Activated B cell treated with CpG ODN at 0.5 μM for 24 hours (primary cell): ENCODE measurements around the gene HSPA14. TPM values are rescaled to one million over a fixed set of nuclear protein-coding genes. Genes with fewer than 3 reads are reported as not detected.
A peak's percentile ranks its signal among the peaks of the same experiment; 100 is the strongest.

ENCODE experiments used
- ATAC-seq: fragments of 200-7000 bp; cut with Tn5 transposase; one replicate; pipeline ENCODE4 v1.10.0; 2021; ENCODE audit warnings: low read depth, mild to moderate bottlenecking, moderate library complexity
- CTCF ChIA-PET: fragments of 350-600 bp; sonication (Branson Sonifier 250); formaldehyde crosslinking; loops from one replicate; lab custom pipeline; 2021; ENCODE audit warnings: antibody characterized with exemption; lab: Charles Lee
- POLR2A ChIA-PET: fragments of 350-600 bp; sonication (Branson Sonifier 250); formaldehyde crosslinking; loops from one replicate; lab custom pipeline; 2021; ENCODE audit warnings: antibody characterized with exemption; lab: Charles Lee
- DNase-seq: peaks from one replicate; pipeline ENCODE4 v3.0.0; 2022
- H3K27ac Mint-ChIP-seq: one replicate; pipeline ENCODE4 v1.8.0; 2020; ENCODE audit warnings: mixed read lengths
- H3K27me3 Mint-ChIP-seq: one replicate; pipeline ENCODE4 v1.8.0; 2021; ENCODE audit warnings: mixed read lengths
- H3K36me3 Mint-ChIP-seq: one replicate; pipeline ENCODE4 v1.8.0; 2021; ENCODE audit warnings: low read depth, mixed read lengths
- H3K4me1 Mint-ChIP-seq: one replicate; pipeline ENCODE4 v1.8.0; 2021; ENCODE audit warnings: mixed read lengths
- H3K4me3 Mint-ChIP-seq: one replicate; pipeline ENCODE4 v1.8.0; 2020; ENCODE audit warnings: mild to moderate bottlenecking, mixed read lengths
- H3K9me3 Mint-ChIP-seq: one replicate; pipeline ENCODE4 v1.8.0; 2020; ENCODE audit warnings: mixed read lengths
- intact Hi-C: fragments of 100-400 bp; cut with micrococcal nuclease; formaldehyde crosslinking; loops from one replicate; pipeline ENCODE4 v1.15.1; 2024
- total RNA-seq: library from RNA; stranded (reverse); gene quantifications from 2 replicates; pipeline ENCODE4 v1.2.3, GENCODE V29; 2022
- TF ChIP-seq, protein P1 (sequence below): fragments of 200-600 bp; IDR thresholded peaks from one replicate; pipeline ENCODE4 v1.8.0; 2022; ENCODE audit warnings: antibody characterized with exemption, mild to moderate bottlenecking

HSPA14 gene
- total RNA-seq, 1 donor from 2014 or later = 20.4 TPM

DNA sequence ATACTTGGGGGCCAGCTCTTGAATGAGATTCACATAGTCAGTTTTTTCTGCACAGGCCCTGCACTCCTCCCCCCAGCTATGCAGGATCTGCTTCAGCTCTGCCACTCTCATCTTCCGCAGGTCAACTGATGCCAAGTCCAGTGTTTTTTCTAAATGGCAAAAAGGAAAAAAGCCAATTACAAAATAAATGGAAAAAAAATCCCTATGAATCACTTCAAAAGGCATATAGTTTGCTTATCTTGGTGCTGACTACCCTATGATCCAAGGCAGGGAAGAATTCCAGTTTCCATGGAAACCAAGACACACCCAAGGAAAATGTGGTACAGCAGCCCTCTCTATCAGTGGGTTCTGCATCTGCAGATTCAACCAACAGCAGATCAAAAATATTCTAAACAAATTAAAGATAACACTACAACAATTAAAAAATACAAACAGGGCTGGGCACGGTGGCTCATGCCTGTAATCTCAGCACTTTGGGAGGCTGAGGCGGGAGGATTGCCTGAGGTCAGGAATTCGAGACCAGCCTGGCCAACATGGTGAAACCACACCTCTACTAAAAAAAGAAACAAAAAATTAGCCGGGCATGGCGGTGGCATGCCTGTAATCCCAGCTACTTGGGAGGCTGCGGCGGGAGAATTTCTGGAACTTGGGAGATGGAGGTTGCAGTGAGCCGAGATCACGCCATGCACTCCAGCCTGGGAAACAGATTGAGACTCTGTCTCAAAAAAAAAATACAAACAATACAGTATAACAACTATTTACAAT, 17.9 kb upstream of the HSPA14 start:
- TF ChIP-seq, protein P1, sequence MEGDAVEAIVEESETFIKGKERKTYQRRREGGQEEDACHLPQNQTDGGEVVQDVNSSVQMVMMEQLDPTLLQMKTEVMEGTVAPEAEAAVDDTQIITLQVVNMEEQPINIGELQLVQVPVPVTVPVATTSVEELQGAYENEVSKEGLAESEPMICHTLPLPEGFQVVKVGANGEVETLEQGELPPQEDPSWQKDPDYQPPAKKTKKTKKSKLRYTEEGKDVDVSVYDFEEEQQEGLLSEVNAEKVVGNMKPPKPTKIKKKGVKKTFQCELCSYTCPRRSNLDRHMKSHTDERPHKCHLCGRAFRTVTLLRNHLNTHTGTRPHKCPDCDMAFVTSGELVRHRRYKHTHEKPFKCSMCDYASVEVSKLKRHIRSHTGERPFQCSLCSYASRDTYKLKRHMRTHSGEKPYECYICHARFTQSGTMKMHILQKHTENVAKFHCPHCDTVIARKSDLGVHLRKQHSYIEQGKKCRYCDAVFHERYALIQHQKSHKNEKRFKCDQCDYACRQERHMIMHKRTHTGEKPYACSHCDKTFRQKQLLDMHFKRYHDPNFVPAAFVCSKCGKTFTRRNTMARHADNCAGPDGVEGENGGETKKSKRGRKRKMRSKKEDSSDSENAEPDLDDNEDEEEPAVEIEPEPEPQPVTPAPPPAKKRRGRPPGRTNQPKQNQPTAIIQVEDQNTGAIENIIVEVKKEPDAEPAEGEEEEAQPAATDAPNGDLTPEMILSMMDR = no peak
- H3K4me3 Mint-ChIP-seq = no peak overlapping the region
- intact Hi-C loops = loop anchor here (5.0 kb wide), 1 partner anchor 233 kb away; no protein-coding TSS in a partner anchor
- ChIA-PET POLR2A (no interaction called here), CTCF (interaction anchor here (0.6 to 1.4 kb wide), 4 partner anchors 10 to 283 kb away, joined by 3 to 4 read pairs (median 3); no protein-coding TSS in a partner anchor)
- no peaks in the 10 kb centered on the region for H3K27me3 Mint-ChIP-seq
- ATAC-seq (no peak), DNase-seq (no peak)
- H3K36me3 Mint-ChIP-seq = no peaks in the 10 kb centered on the region
- H3K9me3 Mint-ChIP-seq = no peaks in the 10 kb centered on the region
- peak overlapping the region; percentile 46 for H3K27ac Mint-ChIP-seq
- H3K4me1 Mint-ChIP-seq = peaks cover 13% of the 10 kb centered on the region

DNA sequence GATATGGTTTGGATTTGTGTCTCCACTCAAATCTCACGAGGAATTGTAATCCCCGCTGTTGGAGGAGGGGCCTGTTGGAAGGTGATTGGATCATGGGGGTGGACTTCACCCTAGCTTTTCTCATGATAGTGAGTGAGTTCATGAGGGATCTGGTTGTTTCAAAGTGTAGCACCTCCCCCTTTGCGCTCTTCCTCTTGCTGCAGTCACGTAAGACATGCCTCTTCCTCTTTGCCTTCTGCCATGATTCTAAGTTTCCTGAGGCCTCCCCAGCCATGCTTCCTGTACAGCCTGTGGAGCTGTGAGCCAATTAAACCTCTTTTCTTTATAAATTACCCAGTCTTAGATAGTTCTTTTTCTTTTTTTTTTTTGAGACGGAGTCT, 17.3 kb upstream of the HSPA14 start:
- ChIA-PET CTCF (no interaction called here), POLR2A (no interaction called here)
- ATAC-seq (no peak), DNase-seq (no peak)
- H3K4me1 Mint-ChIP-seq = peaks cover 15% of the 10 kb centered on the region
- H3K4me3 Mint-ChIP-seq = no peak overlapping the region
- H3K9me3 Mint-ChIP-seq = no peaks in the 10 kb centered on the region
- TF ChIP-seq, protein P1 = no peak
- intact Hi-C loops = loop anchor here (5.0 kb wide), 1 partner anchor 233 kb away; no protein-coding TSS in a partner anchor
- H3K27me3 Mint-ChIP-seq = no peaks in the 10 kb centered on the region
- H3K36me3 Mint-ChIP-seq = no peaks in the 10 kb centered on the region
- no peak overlapping the region for H3K27ac Mint-ChIP-seq

DNA sequence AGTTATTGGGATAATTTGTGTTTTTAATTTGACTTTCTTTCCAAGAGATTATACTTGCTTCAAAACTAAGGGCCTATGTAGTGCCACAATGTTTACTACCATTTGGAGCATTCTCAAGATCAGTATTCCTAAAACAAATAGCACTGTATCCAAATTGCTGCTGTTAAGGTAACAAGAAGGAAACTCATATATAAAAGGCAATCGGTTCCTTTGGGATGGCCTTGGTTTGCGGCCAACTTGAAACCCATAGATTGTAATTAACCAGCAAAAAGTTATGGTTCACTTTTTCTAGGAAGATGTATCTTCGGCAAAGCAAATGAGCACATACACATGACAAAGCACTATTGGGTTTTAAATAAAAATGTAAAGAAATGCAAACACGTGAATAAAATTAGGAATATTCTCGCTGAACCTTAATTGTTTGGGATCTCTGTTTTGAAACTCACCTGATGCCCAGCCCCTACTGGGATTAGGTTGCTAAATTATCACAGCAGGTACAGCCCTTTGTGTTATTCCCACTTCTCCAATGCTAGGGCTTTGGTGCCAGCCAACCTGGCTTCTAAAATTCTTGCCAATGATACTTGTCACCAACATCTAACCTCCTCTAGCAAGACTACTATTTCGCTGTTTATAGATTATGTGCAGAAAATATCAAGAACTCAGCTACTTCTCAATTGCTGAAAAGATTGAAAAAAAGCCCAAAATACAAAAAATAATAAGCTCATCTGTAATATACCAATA, 16.3 kb upstream of the HSPA14 start:
- ChIA-PET CTCF (interaction anchor here (1.0 to 3.4 kb wide), 18 partner anchors 15 to 625 kb away, joined by 3 to 34 read pairs (median 8); partner anchors contain the start of genes CDNF, HSPA14 and MSANTD7), POLR2A (interaction anchor here (0.6 to 3.4 kb wide), 2 partner anchors 61 to 224 kb away, joined by 4 to 14 read pairs; no protein-coding TSS in a partner anchor)
- H3K36me3 Mint-ChIP-seq = no peaks in the 10 kb centered on the region
- TF ChIP-seq, protein P1 = no peak
- no peak for DNase-seq
- intact Hi-C loops = loop anchor here (2.0 to 5.0 kb wide), 3 partner anchors 85 to 625 kb away; no protein-coding TSS in a partner anchor
- peaks cover 24% of the 10 kb centered on the region for H3K4me1 Mint-ChIP-seq
- no peak for ATAC-seq
- H3K27ac Mint-ChIP-seq = no peak overlapping the region
- H3K4me3 Mint-ChIP-seq = no peak overlapping the region
- H3K27me3 Mint-ChIP-seq = no peaks in the 10 kb centered on the region
- no peaks in the 10 kb centered on the region for H3K9me3 Mint-ChIP-seq

DNA sequence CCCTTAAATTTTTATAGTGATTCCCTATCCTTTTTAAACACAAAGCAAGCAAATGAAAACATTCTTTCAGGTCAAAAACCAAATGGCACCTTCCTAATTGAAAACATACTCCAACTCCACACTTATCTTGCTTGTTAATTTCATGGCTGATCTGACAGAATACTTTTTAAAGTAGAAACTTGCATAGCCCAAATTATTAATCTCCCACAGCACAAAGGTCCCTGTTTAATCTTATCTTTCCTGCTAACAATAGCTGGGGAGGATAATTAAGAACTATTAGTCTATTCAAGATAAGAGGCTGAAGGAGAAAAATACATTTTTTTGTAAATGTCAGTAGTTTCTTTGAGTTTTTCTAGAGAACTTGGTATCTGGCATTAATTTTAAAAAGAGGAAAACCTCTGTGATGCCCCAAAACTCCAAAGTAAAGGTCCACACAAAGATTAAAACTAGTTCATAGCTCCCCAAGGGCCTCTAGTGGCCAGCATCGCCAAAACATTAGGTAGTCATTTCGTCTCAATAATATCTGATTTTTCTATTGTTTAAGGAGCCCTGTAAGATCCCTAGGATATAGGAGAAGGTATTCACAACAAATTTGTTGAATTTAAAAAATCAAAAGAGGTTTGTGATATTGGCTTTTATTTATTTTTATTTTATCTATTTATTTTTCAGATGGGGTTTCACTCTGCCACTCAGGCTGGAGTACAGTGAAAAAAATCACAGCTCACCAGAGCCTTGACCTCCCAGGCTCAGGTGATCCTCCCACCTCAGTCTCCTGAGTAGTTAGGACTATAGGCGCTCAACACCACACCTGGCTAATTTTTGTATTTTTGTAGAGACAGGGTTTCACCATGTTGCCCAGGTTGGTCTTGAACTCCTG, 15.0 kb upstream of the HSPA14 start:
- intact Hi-C loops = loop anchor here (1.0 to 5.0 kb wide), 8 partner anchors 83 to 626 kb away; no protein-coding TSS in a partner anchor
- H3K27me3 Mint-ChIP-seq = no peaks in the 10 kb centered on the region
- H3K36me3 Mint-ChIP-seq = no peaks in the 10 kb centered on the region
- TF ChIP-seq, protein P1 = peak; percentile 25
- POLR2A ChIA-PET = interaction anchor here (0.6 to 3.4 kb wide), 8 partner anchors 62 to 300 kb away, joined by 3 to 14 read pairs (median 4); no protein-coding TSS in a partner anchor
- peak; percentile 74 for ATAC-seq
- no peaks in the 10 kb centered on the region for H3K9me3 Mint-ChIP-seq
- CTCF ChIA-PET = interaction anchor here (0.6 to 3.4 kb wide), 30 partner anchors 14 to 626 kb away, joined by 3 to 34 read pairs (median 4); partner anchors contain the start of genes CDNF, HSPA14 and MSANTD7
- no peak for DNase-seq
- H3K4me1 Mint-ChIP-seq = peaks cover 24% of the 10 kb centered on the region
- H3K27ac Mint-ChIP-seq = peak overlapping the region; percentile 26
- no peak overlapping the region for H3K4me3 Mint-ChIP-seq
